ENCODE data around the gene FBXL19. TPM values are rescaled to one million over a fixed set of nuclear protein-coding genes. Genes with fewer than 3 reads are reported as not detected.
A peak's percentile ranks its signal among the peaks of the same experiment; 100 is the strongest.

The FBXL19 gene
- total RNA-seq, 2 donors from 2014 or later, result 8.6 to 21.1 TPM

DNA sequence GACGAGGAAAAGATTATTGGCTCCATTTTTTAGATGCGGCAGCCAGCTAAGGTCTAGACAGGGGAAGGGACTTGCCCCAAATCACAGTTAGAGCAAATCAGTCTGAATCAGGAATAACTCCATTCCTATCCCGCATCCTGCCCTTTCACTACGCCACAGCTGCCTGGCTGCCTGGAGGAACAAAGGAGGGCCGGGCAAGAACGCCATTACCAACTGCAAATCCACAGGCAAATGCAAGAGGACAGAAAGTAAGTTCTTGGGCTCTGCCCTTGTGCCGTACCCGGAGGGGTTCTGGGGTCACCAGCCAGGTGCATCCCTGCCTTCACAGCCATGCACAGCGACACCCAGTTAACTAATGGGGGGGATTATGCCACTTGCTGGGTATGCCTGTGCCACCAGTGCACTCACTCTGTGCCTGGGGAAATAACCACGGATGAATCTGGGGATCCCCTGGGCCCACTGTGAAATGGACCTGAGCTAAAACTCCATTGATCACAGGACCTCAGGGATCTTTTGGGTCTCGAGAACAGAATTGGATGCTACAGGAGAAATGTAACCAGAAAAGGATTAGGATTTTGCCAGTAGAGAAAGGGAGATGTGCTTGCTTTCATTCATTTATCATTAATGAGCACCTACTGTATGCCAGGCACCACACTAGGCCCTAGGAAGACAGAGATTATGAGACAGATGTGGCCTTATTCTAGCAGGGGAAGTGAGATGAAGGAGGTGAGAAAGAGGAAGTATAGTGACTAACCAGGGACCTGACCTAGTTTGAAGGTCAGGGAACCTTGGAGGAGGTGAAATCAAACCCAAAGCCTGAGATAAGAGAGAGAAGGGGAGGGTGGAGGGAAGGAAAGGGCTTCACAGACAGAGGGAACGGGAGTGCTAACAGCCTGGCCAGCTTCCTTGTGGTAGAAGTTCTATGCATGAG, 47.2 kb upstream of the FBXL19 start:
- DNase-seq, result no peak
- Histone ChIP-seq H3K36me3 (replicated peaks in 1 of 2; ENCODE audit: insufficient read depth in 1 of 2, low read depth in 2 of 2) (no peaks in the 10 kb centered on the region), H3K9me3 (no peaks in the 10 kb centered on the region), H3K27me3 (no peaks in the 10 kb centered on the region), H3K4me1 (peaks cover 21% of the 10 kb centered on the region), H3K27ac (peak overlapping the region; percentile 63 to 90 (median 85)), H3K4me3 (peak overlapping the region; percentile 44 to 55)
- WGBS, 2 donors, result 11 to 14% methylated on average over 9 to 12 of the region's 12 CpGs
- intact Hi-C loops (cut with DNase I), result no loop called here
- ATAC-seq, result peak; percentile 2
- TF ChIP-seq, protein P1, sequence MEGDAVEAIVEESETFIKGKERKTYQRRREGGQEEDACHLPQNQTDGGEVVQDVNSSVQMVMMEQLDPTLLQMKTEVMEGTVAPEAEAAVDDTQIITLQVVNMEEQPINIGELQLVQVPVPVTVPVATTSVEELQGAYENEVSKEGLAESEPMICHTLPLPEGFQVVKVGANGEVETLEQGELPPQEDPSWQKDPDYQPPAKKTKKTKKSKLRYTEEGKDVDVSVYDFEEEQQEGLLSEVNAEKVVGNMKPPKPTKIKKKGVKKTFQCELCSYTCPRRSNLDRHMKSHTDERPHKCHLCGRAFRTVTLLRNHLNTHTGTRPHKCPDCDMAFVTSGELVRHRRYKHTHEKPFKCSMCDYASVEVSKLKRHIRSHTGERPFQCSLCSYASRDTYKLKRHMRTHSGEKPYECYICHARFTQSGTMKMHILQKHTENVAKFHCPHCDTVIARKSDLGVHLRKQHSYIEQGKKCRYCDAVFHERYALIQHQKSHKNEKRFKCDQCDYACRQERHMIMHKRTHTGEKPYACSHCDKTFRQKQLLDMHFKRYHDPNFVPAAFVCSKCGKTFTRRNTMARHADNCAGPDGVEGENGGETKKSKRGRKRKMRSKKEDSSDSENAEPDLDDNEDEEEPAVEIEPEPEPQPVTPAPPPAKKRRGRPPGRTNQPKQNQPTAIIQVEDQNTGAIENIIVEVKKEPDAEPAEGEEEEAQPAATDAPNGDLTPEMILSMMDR (IDR thresholded peaks at IDR 0.05), result no peak
- no peak for TF ChIP-seq POLR2A (IDR thresholded peaks at IDR 0.05)

DNA sequence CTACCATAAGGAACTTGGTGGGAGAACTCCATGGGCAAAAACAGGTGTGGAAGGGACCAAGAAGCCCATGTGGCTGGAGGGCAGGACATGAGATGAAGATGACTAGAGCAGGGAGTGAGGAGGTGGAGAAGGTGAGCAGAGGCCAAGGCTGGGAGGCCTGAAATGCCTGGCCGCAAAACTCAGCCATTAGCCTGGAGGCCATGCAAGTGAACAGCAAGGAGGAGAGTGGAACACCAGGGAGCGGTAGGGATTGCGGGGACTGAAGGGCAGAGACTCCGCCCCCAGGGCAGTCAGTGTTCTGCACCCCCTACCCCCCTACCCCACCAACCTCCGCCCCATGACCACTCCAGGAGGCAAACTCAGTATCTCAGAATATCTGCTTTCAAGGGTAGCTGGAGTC, 46.5 kb upstream of the FBXL19 start:
- Histone ChIP-seq H3K4me3 (no peak overlapping the region), H3K36me3 (replicated peaks in 1 of 2; ENCODE audit: insufficient read depth in 1 of 2, low read depth in 2 of 2) (no peaks in the 10 kb centered on the region), H3K27ac (peak overlapping the region in 3 of 4 donors; percentile 83 to 90 (median 87)), H3K9me3 (no peaks in the 10 kb centered on the region), H3K27me3 (no peaks in the 10 kb centered on the region), H3K4me1 (peaks cover 21% of the 10 kb centered on the region)
- intact Hi-C loops (cut with DNase I), result no loop called here
- ATAC-seq, result no peak
- TF ChIP-seq POLR2A (IDR thresholded peaks at IDR 0.05), result no peak
- TF ChIP-seq, protein P1 (IDR thresholded peaks at IDR 0.05), result no peak
- no peak for DNase-seq
- WGBS, 2 donors, result 69 to 92% methylated on average over 3 to 5 of the region's 5 CpGs

DNA sequence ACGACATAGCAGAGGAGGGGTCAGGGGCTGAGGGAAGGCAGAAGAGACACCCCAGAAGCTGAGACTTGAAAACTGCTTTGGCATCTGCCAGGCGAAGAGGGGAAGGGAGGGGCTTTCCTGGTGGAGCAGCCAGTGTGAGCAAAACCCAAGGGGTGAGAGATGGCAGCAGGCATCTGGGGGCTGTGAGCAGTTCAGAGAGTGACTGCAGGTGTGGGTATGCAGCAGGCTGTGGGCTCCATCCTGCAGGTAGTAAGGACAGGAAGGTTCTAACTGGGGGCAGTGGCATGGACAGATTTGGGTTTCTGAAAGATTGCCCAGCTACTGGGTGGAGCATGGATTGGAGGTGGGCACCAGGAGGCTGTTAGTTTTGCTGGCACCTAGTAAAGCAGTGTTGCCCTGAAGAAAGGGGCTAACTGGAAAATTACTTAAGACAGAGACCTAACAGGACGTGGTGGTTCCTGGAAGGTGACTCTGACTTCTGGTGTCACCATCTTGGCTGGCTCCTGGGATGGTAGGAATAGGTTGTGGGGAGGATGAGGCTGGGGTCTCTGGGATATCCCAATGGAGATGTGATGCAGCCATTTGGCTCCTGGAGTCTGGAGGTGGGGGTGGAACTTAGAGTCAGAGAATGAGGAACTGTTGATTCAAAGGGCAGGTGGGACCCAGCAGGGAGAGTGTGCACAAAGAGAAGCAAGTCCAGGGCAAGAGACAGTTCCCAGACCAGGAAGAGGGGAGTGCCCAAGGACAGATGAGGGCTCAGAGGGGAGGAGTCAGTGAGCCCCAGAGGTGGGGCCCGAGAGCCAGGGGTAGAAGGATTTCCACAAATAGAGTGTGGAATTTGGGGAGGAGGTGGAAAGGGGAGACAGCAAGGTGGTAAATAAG, 40.7 kb upstream of the FBXL19 start:
- TF ChIP-seq, protein P1 (IDR thresholded peaks at IDR 0.05), result no peak
- no peak for TF ChIP-seq POLR2A (IDR thresholded peaks at IDR 0.05)
- DNase-seq, result no peak
- intact Hi-C loops (cut with DNase I), result no loop called here
- H3K4me3 ChIP-seq, result no peak overlapping the region
- no peaks in the 10 kb centered on the region for H3K4me1 ChIP-seq
- WGBS, 2 donors, result 69 to 85% methylated on average over 4 of the region's 4 CpGs
- H3K27ac ChIP-seq, result no peak overlapping the region
- ATAC-seq, result no peak
- peaks cover 0 to 2% of the 10 kb centered on the region in 2 donors for H3K36me3 ChIP-seq (replicated peaks in 1 of 2; ENCODE audit: insufficient read depth in 1 of 2, low read depth in 2 of 2)
- H3K9me3 ChIP-seq, result no peaks in the 10 kb centered on the region
- no peaks in the 10 kb centered on the region for H3K27me3 ChIP-seq

DNA sequence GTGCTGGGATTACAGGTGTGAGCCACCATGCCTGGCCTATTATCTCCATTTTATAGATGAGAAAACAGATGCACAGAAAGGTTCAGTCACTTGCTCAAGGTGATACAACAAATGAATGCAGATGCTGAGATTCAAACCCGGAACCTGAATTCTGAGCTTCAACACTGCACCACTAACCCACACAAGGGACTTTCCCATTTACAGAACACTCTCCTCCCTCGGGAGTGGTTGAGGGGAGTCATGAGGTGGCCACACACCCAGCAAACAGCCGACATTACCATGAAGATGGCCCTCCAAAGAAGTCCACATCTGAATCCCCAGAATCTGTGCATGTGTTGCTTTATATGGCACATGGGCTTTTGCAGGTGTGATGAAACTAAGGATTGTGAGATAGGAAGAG, 38.6 kb upstream of the FBXL19 start:
- no peaks in the 10 kb centered on the region for H3K9me3 ChIP-seq
- no peak for ATAC-seq
- DNase-seq, result no peak
- H3K27me3 ChIP-seq, result no peaks in the 10 kb centered on the region
- 80 to 88% methylated on average over 3 of the region's 3 CpGs for WGBS, 2 donors
- TF ChIP-seq, protein P1 (IDR thresholded peaks at IDR 0.05), result no peak
- no peak for TF ChIP-seq POLR2A (IDR thresholded peaks at IDR 0.05)
- H3K36me3 ChIP-seq (replicated peaks in 1 of 2; ENCODE audit: insufficient read depth in 1 of 2, low read depth in 2 of 2), result peaks cover 0 to 2% of the 10 kb centered on the region in 2 donors
- no peak overlapping the region for H3K27ac ChIP-seq
- intact Hi-C loops (cut with DNase I), result no loop called here
- H3K4me1 ChIP-seq, result no peaks in the 10 kb centered on the region
- H3K4me3 ChIP-seq, result no peak overlapping the region

Data from body of pancreas (tissue), 4 donors.